AG09319 (cell line): ENCODE data around the gene TXNL4A.

ENCODE experiments used
- DNase-seq: peaks from one replicate; pipeline ENCODE4 v3.0.0-alpha.2; 2010; ENCODE audit warnings: low read depth; ENCODE audit errors: extremely low read depth
- TF ChIP-seq, protein P1 (sequence below): IDR thresholded peaks from 2 replicates; pipeline ENCODE4 v1.5.1; 2011; ENCODE audit warnings: low read depth, mild to moderate bottlenecking, inconsistent platforms, low read length, moderate library complexity

The TXNL4A gene

DNA sequence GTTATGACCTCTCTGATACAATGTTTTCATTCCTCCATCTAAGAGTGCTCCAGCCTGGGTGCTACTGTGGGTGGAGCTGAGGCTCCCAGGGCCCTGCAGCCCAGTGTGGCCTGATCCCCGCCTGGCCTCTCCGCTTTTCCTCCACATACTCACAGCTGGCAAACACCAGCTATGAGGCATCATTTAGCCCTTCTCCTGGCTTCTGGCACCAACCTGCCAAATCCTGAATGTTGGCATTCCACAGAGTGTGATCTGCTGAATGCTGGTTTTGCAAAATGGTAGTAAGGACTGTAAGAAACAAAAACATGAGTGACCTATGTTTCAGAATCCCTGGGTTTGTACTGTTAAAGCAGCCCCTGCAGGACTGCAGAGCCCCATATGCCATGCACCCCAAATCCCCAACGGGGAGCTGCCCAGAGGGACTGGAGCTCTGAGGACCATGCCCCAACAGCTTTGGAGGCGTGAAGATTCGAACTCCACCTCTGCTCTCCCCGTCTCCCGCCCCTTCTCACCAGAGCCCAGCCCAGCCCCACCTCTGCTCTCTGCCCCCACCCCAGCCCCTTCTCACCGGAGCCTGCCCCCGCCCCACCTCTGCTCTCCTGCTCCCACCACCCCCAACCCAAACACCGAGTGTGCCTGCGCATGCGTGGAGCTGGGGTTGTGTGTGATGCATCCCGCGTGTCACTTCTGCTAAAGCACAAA is 41.2 kb downstream of the TXNL4A start:
- TF ChIP-seq, protein P1, sequence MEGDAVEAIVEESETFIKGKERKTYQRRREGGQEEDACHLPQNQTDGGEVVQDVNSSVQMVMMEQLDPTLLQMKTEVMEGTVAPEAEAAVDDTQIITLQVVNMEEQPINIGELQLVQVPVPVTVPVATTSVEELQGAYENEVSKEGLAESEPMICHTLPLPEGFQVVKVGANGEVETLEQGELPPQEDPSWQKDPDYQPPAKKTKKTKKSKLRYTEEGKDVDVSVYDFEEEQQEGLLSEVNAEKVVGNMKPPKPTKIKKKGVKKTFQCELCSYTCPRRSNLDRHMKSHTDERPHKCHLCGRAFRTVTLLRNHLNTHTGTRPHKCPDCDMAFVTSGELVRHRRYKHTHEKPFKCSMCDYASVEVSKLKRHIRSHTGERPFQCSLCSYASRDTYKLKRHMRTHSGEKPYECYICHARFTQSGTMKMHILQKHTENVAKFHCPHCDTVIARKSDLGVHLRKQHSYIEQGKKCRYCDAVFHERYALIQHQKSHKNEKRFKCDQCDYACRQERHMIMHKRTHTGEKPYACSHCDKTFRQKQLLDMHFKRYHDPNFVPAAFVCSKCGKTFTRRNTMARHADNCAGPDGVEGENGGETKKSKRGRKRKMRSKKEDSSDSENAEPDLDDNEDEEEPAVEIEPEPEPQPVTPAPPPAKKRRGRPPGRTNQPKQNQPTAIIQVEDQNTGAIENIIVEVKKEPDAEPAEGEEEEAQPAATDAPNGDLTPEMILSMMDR = no peak
- no peak for DNase-seq

DNA sequence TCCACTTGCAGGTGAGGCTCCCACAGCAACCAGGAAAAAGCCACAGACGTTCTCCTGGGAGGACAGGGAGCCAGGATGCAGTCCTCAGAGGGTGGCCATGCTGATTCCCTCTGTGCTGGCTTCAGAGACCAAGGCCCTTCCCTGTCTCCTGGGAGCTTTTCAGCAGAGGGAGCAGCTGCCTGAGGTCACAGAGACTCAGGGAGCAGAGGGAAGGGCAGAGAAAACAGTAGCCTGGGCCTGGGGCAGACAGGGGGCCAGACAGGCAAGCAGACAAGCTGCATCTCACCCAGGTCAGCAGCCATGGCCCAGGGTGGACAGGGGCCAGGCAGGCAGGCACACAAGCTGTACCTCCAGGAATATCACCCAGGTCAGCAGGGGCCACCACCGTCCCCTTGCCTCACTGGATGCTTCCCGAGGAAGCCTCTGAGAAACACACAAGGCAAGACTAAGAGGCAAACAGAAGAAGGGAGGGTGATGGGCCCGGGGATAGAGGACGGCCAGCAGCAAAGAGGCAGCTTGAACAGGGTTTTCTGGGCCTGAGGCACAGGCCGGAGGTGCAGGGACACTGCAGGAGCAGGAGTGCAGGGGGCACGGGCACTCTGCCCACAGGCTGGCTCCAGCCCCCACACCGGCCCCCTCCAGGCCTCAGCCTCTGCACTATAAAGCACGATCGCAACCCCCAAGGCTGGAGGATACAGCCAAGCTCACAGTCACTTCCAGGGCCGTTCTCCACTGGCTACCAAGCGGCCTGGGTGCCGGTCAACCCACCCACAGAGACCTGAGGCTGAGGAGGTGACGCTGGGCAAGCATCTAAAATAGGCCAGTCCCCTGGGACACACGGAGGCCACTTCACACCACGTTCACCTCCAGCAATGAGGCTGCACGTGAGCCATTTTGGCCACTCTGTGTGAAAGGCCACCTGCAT is 43.0 kb downstream of the TXNL4A start:
- no peak for DNase-seq
- TF ChIP-seq, protein P1 = no peak

DNA sequence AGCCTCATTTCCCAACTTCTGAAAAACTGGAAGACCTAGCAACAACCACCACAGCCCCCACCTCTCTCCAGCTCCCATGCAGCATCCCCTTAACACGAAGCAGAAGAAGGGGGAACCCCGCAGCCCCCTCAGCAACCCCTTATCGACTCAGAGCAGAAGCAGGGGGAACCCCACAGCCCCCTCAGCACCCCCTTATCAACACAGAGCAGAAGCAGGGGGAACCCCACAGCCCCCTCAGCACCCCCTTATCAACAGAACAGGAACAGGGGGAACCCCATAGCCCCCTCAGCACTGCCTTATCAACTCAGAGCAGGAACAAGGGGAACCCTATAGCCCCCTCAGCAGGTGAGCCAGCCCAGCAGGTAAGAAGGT is 43.6 kb downstream of the TXNL4A start:
- DNase-seq = no peak

DNA sequence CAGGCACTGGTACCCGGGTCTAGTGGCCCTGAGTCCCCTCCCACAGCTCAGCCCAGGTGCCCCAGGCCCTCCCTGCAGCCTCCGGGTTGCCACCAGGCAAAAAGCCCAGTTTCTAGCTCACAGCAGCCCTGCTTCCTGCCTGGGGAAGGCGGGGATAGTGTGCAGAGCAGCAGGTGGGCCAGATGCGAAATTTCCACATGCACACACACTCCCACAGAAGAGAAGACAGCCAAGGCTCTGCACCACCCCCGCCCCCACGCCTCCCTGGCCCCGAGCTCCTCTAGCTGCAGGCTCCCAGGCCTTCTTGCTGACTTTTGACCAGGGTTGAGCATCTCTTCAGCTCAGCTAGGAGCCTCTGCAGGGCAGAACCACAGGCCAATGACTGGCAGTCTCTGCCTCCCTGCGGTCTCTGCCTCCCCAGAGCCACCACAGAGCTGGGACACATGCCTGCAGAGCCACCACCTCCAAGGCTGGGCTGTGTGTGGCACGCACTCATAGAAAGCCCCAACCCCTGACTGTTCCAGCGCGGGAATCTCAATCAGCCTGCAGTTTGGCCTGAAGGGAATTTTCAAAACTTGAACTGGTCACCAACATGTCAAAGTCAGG is 44.1 kb downstream of the TXNL4A start:
- no peak for DNase-seq
- TF ChIP-seq, protein P1 = no peak

More for the DNA sequence above, 43.6 kb downstream of the TXNL4A start:
- TF ChIP-seq, protein P1 = no peak

DNA sequence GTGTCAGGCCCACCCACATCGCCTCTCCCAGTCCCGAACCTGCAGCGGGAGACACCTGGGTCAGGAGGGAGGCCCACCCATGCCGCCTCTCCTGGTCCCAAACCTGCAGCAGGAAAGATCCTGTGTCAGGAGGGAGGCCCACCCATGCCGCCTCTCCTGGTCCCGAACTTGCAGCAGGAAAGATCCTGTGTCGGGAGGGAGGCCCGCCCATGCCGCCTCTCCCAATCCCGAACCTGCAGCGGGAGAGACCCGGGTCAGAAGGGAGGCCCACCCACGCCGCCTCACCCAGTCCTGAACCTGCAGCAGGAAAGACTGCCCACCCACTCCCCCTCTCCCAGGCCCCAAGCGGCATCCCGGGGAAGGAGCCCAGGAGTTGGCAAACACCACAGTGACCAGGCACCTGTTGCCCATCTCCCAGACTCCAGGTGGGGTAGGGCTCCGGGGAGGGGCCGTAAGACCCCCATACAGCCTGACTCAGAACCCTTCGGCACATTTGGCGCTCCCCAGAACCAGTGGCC is 44.7 kb downstream of the TXNL4A start:
- no peak for DNase-seq
- TF ChIP-seq, protein P1 = no peak

DNA sequence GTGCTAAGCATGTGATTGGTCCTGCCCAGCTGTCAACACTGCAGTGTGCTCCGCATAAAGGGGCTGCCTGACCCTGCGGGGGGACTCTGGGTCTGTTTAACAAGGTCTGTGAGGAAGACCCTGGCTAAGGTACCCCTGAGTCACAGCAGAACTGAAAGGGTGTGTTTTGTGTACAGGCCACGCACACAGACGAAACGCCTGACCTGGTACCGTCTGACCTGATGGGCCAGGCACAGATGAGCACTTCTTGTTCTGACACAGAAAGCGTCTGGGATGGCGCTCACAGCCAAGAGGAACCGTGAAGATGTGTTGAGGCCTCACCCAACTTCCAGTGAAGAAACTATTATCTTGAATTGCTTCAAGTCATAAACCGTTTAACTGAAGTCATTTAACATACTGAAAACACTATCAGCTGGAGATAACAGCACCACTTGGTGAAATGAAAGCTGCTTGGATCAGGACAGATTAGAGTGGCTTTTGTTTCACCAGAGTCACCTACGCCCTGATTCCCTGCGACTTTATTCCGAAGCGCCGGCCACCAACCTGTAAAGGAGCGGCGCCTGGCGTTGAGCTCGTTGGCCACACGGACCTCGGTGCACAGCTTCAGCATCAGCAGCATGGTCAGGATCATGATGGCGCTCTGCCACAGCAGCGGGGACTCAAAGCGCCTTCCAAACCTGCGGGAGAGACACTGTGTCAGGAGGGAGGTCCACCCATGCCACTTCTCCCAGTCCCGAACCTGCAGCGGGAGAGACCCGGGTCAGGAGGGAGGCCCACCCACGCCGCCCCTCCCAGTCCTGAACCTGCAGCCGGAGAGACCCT is 45.4 kb downstream of the TXNL4A start:
- TF ChIP-seq, protein P1 = no peak
- DNase-seq = no peak
